ENCODE results near the gene DPYSL4.

GRCh38 chr10:132206377-132206745 lies 19.6 kb downstream of the DPYSL4 start:
- TF ChIP-seq CTCF (IDR thresholded peaks at IDR 0.05; ENCODE audit: poor library complexity) (no peak), EZH2 (IDR thresholded peaks at IDR 0.05; ENCODE audit: borderline replicate concordance) (no peak), EZH2phosphoT487 (IDR thresholded peaks at IDR 0.05; ENCODE audit: low read depth, severe bottlenecking, unreplicated experiment) (no peak)

All from hepatocyte (in vitro differentiated cells).